Measurements from ENCODE around the gene RIPOR3.
A peak's percentile ranks its signal among the peaks of the same experiment; 100 is the strongest.

RIPOR3 gene

GRCh38 chr20:50589548-50590347 is 101.6 kb downstream of the RIPOR3 start:
- no peak for DNase-seq (ENCODE audit: low read depth)

DNA sequence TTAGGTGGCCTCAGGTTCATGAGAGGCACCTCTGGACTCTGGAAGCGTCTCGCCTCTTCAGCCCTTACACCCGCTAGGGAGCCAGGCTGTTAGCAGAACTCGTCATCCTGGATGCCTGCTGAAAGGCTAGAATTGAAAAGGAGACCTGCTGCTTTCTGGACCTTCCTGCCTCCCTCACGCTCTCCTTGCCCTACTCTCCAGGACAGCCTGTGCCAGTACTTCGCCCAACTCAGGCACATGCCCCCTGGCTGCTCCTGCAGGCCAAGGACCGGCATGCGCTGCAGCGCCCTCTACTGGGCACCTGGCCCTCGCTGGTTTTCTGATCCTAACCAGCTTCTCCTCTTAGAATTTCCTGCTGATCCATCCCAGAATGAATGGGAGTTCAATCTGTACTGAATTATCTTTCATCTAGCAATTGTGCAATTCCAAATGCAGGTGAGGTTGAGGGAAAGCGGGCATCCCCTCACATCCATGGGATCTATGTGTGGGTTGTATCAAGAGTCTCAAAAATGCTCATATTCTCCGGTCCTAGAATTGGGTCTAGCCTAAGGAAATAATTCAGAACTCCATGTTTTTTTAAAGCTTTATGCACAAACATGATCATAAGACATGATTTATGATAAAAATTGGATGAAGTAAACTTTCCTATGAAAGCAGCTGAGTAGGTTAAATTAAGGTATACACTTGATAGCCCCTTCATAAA is 103.2 kb downstream of the RIPOR3 start:
- peak; percentile 57 for DNase-seq (ENCODE audit: low read depth)

DNA sequence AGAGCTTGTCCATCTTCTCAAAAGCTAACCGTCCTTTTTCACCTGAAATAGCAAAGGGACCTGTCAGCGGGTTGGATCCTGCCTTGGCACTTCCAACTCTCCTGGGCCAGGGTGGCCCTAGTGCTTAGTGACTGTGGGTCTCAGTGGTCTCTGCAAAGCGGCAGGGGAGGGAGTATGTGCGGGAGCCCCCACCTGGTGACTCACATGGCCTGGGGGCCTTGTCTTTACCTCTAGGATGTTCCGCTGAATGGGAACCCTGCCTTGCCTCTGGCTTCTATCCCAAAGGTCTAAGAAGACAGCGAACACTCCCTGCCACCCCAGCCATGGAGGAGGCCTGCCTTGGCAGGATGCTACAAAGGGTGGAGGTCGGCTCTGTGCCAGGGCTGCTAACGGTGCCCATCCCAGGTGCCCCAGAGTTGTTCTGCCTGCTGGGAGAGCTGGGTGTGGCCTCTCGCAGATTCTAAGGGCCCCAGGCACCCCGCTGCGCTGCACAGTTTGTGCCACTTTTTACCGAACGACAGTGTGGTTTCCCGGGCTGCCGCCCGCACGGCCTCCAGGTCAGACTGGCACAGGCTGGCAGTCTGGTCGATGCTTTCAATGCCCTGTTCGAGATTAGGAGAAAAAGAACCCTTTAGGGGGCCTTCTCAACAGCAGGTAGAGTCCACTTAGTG is 103.9 kb downstream of the RIPOR3 start:
- DNase-seq (ENCODE audit: low read depth), result no peak

- no peak for DNase-seq (ENCODE audit: low read depth)
These were observed 104.7 kb downstream of the RIPOR3 start for GRCh38 chr20:50586531-50587232.

DNA sequence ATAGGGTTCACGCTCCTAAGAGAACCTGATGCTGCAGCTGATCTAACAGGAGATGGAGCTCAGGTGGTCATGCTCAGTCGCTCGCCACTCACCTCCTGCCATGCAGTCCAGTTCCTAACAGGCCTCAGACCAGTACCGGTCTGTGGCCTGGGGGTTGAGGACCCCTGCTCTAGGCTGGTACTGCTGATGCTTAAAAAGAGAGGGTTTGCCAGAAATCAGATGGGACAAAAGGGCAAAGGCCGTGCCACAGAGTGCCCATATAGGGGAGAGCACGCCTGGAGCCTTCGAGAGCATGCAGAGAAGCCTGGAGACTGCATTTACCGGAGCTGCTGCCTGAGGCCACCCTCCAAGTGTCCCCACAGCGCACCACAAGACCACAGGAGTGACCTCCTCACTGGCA is 105.7 kb downstream of the RIPOR3 start:
- DNase-seq (ENCODE audit: low read depth), result no peak

DNA sequence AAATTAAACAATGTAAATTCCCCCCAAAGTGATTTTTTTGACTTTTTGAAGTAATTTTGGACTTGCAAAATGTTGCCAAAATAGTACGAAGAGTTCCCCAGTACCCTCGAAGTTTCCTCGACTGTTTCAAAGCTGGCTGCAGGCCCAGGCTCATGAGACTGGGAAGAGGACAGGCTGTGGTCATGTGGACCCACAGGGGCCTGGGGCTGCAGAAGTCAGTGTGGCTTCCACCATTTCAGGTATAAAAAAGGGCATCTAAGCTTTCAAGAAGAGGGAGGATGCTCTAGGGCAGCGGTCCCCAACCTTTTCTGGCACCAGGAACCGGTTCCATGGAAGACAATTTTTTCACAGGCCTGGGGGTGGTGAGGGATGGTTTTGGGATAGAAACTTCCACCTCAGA is 106.1 kb downstream of the RIPOR3 start:
- no peak for DNase-seq (ENCODE audit: low read depth)

DNA sequence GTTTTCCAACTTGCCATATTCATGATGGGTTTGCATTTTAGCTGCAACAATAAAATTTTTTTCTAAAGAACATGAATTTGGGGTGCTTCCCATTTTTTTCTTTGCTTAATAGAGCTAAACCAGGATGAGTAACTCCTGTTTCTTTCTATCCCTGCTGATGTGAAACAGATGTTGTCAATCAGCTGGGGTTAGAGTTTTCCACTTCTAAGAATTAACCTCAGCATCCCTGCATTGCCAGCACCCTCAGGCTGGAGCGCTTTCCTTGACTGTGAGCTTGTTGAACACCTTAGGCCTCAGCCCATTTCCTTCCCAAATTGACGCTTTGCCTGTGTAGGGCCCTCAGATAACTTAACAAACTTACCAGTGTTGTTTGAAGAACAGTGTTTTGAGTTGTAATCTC is 106.7 kb downstream of the RIPOR3 start:
- DNase-seq (ENCODE audit: low read depth), result no peak

- no peak for DNase-seq (ENCODE audit: low read depth)
These were observed 107.7 kb downstream of the RIPOR3 start for GRCh38 chr20:50583442-50584150.

DNA sequence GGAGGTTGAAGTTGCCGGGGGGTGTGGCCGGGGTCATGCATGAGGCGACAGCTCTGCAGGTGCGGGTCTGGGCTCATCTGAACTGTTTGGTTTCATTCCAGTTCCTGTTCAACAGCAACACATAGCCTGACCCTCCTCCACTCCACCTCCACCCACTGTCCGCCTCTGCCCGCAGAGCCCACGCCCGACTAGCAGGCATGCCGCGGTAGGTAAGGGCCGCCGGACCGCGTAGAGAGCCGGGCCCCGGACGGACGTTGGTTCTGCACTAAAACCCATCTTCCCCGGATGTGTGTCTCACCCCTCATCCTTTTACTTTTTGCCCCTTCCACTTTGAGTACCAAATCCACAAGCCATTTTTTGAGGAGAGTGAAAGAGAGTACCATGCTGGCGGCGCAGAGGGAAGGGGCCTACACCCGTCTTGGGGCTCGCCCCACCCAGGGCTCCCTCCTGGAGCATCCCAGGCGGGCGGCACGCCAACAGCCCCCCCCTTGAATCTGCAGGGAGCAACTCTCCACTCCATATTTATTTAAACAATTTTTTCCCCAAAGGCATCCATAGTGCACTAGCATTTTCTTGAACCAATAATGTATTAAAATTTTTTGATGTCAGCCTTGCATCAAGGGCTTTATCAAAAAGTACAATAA is 108.6 kb downstream of the RIPOR3 start:
- no peak for DNase-seq (ENCODE audit: low read depth)

DNA sequence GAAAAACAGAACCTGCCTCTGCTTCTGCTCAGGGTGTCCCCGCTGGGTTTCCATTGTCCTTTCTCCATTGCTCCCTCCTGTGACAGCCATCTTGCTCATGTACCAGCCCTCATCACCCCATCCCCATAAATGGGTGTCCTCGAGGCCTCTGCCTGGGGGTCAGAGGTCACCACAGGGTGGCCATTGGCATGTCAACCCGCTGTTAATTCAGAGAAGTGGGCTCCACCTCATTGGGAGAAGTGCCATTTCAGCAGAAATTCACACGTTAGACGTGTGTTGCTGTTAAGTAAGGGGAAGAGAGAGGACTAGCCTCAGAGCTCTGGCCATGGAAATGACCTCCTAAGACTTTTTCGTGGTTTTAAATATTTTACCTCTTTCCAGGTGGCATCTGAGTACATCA is 109.2 kb downstream of the RIPOR3 start:
- DNase-seq (ENCODE audit: low read depth), result no peak

- DNase-seq (ENCODE audit: low read depth), result no peak
These were observed 110.3 kb downstream of the RIPOR3 start for GRCh38 chr20:50580842-50581544.

- DNase-seq (ENCODE audit: low read depth), result peak; percentile 36
These were observed 111.2 kb downstream of the RIPOR3 start for GRCh38 chr20:50580016-50580747.

GRCh38 chr20:50579511-50579910 is 111.8 kb downstream of the RIPOR3 start:
- DNase-seq (ENCODE audit: low read depth), result no peak

GRCh38 chr20:50578778-50579165 is 112.6 kb downstream of the RIPOR3 start:
- no peak for DNase-seq (ENCODE audit: low read depth)

GRCh38 chr20:50578061-50578777 is 113.1 kb downstream of the RIPOR3 start:
- DNase-seq (ENCODE audit: low read depth), result no peak

DNA sequence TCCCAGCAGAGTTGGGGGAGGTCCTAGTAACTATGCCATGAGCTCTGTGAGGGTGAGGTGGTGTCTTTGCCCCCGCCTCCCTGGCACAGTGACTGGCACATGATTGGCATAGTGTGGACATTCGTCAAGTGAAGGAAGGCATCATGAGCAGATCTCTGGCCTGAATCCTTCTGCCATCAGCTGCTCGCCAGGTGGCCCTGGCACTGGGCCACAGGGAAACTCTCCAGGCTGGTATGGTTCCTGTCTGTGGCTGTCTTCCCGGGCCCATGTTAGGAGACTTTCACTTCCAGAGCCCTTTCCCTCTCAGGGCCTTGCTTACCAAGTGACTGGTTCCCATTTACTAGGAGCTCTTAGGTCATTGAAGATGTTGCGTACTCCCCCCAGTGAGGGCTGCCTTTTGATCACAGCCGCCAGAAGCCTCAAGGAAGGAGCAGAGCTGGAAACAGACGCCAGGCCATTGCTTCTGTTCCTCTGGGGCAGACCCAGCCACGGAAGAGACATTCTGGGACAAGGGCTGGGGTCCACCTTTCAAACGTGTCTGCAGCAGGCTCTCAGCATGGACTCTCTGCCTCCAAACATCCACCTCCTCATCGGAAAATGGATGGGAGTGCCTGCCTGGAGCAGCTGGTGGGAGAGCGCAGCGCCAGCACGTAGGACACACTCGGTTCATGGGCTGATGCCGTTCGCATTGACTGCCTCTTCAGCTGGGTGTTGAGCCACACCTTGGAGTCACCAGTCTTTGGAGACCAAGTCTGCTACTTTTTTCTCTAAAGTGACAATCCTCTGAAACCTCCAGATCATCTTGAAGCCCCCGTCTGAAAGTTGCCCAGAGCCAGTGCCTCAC is 113.9 kb downstream of the RIPOR3 start:
- no peak for DNase-seq (ENCODE audit: low read depth)

DNA sequence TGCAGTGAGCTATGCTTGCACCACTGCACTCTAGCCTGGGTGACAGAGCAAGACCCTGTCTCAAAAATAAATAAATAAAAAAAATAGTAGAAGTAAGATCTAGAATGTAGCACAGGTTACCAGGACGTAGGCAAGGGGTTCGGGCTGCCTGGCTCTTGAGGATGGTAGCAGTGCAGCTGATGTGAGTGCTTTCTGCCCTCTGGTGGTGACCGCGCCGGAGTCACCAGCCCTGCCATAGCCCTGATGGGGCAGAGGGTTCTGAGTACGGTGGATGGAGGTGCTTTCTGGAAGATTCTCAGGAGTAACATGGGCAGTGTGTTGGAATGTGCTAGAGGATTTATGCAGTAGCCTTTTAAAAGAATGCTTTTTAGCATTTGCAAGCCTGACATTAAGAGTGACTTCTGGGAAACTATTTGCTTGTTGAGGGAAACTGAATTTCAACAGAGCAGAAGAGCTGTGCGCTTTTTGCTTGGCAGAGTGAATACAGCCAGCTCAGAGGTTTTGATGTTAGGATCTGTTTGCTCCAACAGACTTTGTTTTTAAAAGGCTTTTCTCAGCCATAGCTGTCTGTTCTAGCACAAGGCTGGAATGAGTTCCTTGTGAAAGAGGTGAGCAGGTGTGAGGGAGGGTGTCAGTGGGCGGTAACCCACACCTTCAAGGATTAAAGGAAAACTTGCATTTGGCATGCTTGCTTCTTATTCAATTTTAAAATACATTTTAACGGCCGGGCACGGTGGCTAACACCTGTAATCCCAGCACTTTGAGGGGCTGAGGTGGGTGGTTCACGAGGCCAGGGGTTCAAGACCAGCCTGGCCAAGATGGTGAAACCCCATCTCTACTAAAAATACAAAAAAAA is 115.2 kb downstream of the RIPOR3 start:
- DNase-seq (ENCODE audit: low read depth), result peak; percentile 53
